Measurements from ENCODE around the gene KNDC1.

The KNDC1 gene

DNA sequence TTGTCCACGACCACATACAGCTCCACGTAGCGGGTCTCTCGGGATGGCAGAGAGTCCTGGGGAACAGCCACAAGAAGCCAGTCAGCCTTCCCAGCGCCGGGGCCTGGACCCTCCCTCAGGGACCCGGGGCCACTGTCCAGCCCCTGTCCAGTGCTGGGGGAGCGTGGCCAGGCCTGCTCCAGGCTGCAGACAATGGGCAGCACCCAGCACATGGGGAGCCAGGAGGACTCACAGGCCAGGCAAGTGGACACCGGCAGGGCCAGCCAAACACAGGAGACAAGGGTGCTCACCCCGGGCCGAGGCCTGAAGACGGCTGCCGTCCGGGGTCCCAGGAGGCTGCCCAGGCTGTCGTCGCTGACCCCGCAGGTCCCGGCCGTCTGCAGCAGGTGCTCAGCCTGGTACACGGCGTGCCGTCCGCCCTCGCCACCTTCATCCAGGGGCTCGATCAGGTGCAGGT is 113.0 kb downstream of the KNDC1 start:
- DNase-seq (ENCODE audit: low read depth in 1 of 2, low spot score in 1 of 2) = no peak

DNA sequence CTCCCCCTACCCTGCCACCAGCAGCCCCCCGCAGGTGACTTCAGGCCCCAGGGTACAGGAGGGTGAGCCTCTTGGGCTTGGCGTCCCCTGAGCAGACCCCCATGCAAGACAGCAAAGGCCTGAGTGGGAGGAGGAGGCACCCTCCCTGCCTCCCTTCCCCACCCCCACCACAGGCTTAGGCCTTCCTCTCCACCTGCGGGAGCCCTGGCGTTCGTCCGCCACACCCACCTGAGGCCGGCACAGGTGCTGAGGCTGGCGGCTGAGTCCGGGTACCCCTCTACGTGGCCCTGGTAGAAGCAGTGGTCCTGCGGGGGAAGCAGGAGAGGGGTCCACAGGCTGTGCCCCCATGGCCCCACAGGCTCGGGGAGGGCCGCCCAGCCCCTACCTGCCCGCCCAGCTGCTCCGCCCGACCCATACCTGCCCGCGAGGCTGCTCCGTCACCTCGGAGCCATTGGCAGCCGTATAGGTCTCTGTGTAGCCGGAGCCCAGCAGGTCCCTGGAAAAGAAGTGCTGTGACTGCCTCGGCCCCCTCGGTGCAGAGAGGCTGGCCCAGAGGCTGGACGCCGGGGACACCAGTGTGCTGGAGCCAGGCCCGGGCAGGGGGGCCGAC is 113.6 kb downstream of the KNDC1 start:
- DNase-seq (ENCODE audit: low read depth in 1 of 2, low spot score in 1 of 2) = no peak

DNA sequence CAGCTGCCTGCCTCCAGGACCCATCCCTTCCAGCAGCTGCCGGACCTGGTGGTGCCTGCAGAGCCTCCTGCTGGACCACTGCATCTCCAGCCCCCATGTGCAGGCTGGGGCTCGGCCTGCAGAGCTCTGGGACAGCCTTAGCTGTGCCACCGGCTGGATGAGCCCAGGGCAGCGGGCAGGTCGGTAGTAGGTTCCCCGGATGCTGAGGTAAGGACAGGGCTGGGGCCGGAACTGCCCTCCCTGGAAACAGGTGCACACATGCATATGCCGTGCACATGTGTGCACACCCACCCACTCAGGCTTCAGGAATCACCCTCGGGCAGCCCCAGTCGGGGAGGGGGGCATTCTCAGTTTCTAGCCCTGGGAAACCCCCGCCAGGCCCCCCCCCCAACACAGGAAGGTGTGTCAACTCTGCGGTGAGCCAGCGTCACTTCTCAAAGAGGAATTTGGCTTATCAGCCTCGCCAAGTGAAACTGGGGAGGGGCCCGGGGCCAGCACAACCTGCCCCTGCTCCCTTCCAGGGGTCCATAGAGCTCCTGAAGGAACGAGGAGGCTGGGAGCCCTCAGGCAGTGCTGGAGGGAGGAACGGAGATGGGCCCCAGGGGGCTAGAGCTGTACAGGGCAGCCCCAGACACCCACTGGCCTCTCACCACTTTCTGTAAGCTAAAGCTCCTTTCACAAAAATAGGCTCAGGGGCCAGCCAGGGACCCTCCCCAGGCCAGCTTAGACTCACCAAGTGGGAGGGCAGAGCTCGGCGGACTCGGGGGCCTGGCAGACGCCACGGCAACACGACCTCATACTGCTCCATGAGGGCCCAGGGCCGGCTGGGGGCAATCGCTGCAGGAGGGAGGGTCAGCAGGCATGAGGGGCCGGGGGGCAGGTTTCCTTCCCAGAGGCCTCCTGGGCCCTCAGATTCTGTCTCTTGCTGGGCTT is 115.0 kb downstream of the KNDC1 start:
- peak; percentile 41 to 80 for DNase-seq (ENCODE audit: low read depth in 1 of 2, low spot score in 1 of 2)

DNA sequence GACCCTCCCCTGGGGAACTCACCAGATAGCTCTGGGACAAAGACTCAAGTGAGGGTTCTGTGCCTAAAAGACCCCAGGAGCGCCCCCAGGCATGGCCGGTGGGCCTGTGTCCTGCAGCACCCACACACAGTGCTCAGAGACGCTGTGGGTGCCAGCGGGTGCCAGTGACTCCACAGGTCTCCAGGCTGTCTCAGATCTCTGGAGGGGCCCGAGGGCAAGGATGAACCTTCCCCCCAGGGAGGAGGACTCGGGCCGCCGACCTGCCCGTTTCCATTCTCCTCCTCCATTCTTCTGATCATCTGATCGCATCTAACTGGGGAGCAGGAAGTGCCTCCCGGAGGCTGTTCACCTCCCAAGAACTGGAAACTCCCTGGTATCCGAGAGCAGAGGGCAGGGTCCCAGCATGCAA is 115.7 kb downstream of the KNDC1 start:
- no peak for DNase-seq (ENCODE audit: low read depth in 1 of 2, low spot score in 1 of 2)
